Bronchial epithelial cell (primary cell): Measurements from ENCODE around the gene LIPT2. TPM values are rescaled to one million over a fixed set of nuclear protein-coding genes. Genes with fewer than 3 reads are reported as not detected.
"Not testable (repeated sequence)": the region's sequence is repeated elsewhere in the genome, so short reads cannot be mapped to it uniquely, and the experiment has no call there.

Source experiments
- DNase-seq: peaks from one replicate; pipeline ENCODE4 v3.0.0-alpha.2; 2010; ENCODE audit warnings: low read depth
- FAIRE-seq: peaks from 2 replicates; lab custom pipeline; 2011; peaks lifted over from hg19 to GRCh38; lab: Jason Lieb, UNC
- H3K27me3 ChIP-seq: 2 replicates; pipeline ENCODE4 v1.5.1; 2011; ENCODE audit warnings: low read length; ENCODE audit not compliant: control insufficient read depth, insufficient read depth
- H3K36me3 ChIP-seq: 2 replicates; pipeline ENCODE4 v1.5.1; 2011; ENCODE audit warnings: low read length; ENCODE audit not compliant: control insufficient read depth, insufficient read depth
- H3K4me3 ChIP-seq: 2 replicates; pipeline ENCODE4 v1.5.1; 2011; ENCODE audit warnings: mild to moderate bottlenecking, low read depth, low read length, control low read depth
- CTCF ChIP-seq: IDR thresholded peaks from 2 replicates; pipeline ENCODE4 v1.5.1; 2011; ENCODE audit warnings: mild to moderate bottlenecking, moderate library complexity, low read length, control low read depth, inconsistent platforms; ENCODE audit not compliant: insufficient read depth, severe bottlenecking
- total RNA-seq: library from RNA; depleted of rRNA; stranded (reverse); fragments of >200 nt; gene quantifications from 2 replicates; pipeline ENCODE4 v1.2.1, GENCODE V29; 2014

The LIPT2 gene
- total RNA-seq = 2.3 and 2.6 TPM in 2 replicates

- FAIRE-seq (no peak), DNase-seq (peak; percentile 94)
- Histone ChIP-seq H3K4me3 (peak within 1 kb of the TSS; percentile 70), H3K27me3 (no peaks in the 10 kb centered on the region), H3K36me3 (no peaks in the 10 kb centered on the region)
- TF ChIP-seq CTCF = no peak
Observed at GRCh38 chr11:74492974-74493790, at the start of gene LIPT2. LIPT2 (minus strand) TSS chr11:74493724; CDS start chr11:74493703, 21 bp downstream.

GRCh38 chr11:74541466-74541865 lies 47.9 kb upstream of the LIPT2 start:
- TF ChIP-seq CTCF = no peak
- no peaks in the 10 kb centered on the region for H3K36me3 ChIP-seq
- no peak for FAIRE-seq
- H3K4me3 ChIP-seq = no peak overlapping the region
- H3K27me3 ChIP-seq = peaks cover 20% of the 10 kb centered on the region
- DNase-seq = no peak

GRCh38 chr11:74540270-74540669 lies 46.7 kb upstream of the LIPT2 start:
- no peak for DNase-seq
- FAIRE-seq = peak; percentile 70
- Histone ChIP-seq H3K36me3 (no peaks in the 10 kb centered on the region), H3K4me3 (no peak overlapping the region), H3K27me3 (peaks cover 13% of the 10 kb centered on the region)
- TF ChIP-seq CTCF = no peak

GRCh38 chr11:74538680-74539079 lies 45.2 kb upstream of the LIPT2 start:
- no peak for FAIRE-seq
- H3K4me3 ChIP-seq = no peak overlapping the region
- no peak for TF ChIP-seq CTCF
- DNase-seq = peak; percentile 53
- peaks cover 10% of the 10 kb centered on the region for H3K27me3 ChIP-seq
- no peaks in the 10 kb centered on the region for H3K36me3 ChIP-seq

GRCh38 chr11:74535371-74536160 lies 42.0 kb upstream of the LIPT2 start:
- DNase-seq = no peak
- Histone ChIP-seq H3K27me3 (peaks cover 4% of the 10 kb centered on the region), H3K36me3 (no peaks in the 10 kb centered on the region), H3K4me3 (no peak overlapping the region)
- no peak for TF ChIP-seq CTCF
- no peak for FAIRE-seq

- peak; percentile 9 for DNase-seq
- H3K27me3 ChIP-seq, H3K4me3 ChIP-seq, FAIRE-seq, H3K36me3 ChIP-seq: not testable (repeated sequence)
Observed at GRCh38 chr11:74534946-74535275, 41.4 kb upstream of the LIPT2 start.
